ENCODE measurements around the gene SORCS2.

DNA sequence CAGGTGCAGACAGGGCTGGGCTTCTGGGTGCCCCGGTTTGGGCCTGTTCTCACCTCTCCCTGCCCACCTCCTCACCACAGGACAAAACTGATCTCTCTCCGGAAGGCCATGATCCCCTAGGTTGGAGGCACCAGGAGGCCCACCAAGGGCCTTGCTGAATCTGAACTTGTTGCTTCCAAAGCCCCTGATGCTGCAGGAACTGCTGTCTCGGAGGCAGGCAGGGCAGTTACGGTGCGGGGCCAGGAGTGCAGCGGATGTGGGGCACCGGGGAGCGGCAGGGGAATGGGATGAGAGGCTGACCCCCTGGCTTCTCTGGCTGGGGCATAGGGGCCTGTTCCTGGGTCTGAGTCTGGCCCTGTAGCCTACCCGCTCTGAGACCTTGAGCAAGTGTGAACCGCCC, 342.8 kb downstream of the SORCS2 start:
- TF ChIP-seq, protein P1, sequence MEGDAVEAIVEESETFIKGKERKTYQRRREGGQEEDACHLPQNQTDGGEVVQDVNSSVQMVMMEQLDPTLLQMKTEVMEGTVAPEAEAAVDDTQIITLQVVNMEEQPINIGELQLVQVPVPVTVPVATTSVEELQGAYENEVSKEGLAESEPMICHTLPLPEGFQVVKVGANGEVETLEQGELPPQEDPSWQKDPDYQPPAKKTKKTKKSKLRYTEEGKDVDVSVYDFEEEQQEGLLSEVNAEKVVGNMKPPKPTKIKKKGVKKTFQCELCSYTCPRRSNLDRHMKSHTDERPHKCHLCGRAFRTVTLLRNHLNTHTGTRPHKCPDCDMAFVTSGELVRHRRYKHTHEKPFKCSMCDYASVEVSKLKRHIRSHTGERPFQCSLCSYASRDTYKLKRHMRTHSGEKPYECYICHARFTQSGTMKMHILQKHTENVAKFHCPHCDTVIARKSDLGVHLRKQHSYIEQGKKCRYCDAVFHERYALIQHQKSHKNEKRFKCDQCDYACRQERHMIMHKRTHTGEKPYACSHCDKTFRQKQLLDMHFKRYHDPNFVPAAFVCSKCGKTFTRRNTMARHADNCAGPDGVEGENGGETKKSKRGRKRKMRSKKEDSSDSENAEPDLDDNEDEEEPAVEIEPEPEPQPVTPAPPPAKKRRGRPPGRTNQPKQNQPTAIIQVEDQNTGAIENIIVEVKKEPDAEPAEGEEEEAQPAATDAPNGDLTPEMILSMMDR (IDR thresholded peaks at IDR 0.05), result no peak
- TF ChIP-seq POLR2A (IDR thresholded peaks at IDR 0.05), result no peak

Measured in breast epithelium (tissue), 3 donors.